Kidney capillary endothelial cell (primary cell): ENCODE measurements around the gene GINS3.
"Not testable (repeated sequence)": the region's sequence is repeated elsewhere in the genome, so short reads cannot be mapped to it uniquely, and the experiment has no call there.

Experiments used
- DNase-seq: peaks from one replicate; pipeline ENCODE4 v3.0.0-alpha.2; 2018; ENCODE audit warnings: low spot score

GINS3 gene

GRCh38 chr16:58389724-58390123 is 2.5 kb upstream of the GINS3 start:
- no peak for DNase-seq

DNA sequence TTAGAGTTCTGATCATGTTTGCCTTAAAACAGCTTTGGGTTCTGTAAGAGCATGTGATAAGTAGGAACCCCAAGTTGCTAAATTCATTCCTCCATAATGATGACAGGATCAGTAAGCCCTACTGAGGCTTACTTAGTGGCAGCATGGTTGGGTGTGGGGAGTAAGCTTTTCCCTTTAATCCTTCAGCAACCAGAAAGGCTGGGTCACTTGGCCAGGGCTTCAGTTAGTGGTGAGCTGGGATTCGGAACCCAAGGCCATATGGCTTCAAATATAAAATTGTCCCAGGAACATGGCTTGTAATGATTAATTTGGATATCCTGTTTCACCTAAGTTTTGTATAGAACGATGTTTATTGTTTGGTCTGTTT is 850 bp downstream of the GINS3 start:
- DNase-seq = no peak

DNA sequence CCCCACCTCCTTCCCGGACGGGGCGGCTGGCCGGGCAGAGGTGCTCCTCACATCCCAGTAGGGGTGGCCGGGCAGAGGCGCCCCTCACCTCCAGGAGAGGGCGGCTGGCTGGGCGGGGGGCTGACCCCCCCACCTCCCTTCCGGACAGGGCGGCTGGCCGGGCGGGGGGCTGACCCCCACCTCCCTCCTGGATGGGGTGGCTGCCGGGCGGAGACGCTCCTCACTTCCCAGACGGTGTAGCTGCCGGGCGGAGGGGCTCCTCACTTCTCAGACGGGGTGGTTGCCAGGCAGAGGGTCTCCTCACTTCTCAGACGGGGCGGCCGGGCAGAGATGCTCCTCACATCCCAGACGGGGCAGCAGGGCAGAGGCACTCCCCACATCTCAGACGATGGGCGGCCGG is 4.6 kb downstream of the GINS3 start:
- not testable (repeated sequence) for DNase-seq

DNA sequence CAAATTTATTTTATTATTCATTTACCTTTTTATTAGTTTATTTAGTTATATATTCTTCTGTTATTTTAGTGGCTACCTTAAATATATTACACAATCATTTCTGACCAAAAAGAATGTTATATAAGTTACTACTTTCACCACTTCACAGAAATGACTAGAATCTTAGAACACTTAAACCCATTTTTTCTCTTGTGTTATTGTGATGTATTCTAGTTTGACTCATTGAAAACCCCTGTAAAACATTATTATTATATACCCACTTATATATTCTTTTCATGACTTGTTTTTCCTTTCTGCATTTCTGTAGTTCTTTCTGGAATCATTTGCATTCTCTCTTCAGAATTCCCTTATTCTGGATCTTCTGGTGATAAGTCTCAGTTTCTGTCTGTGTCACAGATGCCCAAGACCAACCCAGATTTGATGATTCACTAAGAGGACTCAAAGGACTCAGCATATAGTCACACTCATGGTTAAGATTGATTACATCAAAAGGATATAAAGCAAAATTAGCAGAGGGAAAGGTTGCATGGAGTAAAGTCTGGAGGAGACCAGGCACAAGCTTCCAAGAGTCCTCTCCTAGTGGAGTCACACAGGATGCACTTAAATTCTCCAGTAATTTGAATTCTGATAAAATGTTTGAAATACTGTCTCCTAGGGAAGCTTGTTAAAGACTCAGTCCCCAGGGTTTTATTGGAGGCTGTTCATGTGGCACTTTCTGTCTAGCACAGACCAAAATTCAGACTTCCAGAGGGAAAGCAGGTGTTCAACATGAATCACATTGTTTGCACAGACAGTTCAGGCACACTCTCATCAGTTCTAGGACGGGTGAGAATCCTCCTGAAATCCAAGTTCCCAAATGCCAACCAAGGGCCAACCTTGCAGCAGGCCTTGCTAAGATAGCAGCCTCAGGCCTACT is 7.7 kb downstream of the GINS3 start:
- no peak for DNase-seq

- not testable (repeated sequence) for DNase-seq
These were observed 9.0 kb downstream of the GINS3 start for GRCh38 chr16:58401305-58401704.

GRCh38 chr16:58402796-58403195 is 10.5 kb downstream of the GINS3 start:
- no peak for DNase-seq

GRCh38 chr16:58409316-58409973 is 17.2 kb downstream of the GINS3 start:
- DNase-seq = peak; percentile 55

- no peak for DNase-seq
These were observed 19.1 kb downstream of the GINS3 start for GRCh38 chr16:58411336-58411735.

DNA sequence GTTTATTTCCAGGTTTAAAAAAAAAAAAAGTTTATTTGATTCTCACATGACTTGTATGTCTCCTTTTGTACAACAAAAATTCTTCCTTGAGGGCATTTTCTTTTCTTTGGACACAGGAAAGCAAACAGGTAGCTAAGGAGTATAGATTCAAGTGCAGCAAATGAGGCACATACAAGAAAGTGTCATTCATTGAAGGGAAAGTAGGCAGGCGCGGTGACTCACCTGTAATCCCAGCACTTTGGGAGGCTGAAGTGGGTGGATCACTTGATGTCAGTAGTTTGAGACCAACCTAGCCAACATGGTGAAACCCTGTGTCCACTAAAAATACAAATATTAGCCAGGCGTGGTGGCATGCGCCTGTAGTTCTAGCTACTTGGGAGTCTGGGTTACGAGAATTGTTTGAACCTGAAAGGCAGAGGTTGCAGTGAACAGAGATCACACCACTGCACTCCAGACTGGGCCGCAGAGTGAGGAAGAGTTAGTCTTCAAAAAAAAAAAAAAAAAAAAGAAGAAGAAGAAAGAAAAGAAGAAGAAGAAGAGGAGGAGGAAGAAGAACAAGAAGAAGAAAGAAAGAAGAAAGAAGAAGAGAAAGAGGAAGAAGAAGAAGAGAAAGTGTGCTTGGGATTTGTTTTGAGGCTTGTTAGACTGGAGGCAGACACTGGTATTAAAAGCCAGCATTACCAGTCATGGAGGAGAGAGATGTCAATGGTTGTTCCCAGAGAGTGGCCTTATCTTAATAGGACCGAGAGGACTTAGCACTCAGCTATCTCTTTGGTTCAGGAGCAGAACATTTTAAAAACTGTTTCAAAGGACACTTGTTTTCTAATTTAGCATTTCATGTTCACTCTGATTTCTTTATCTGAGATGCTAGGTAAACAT is 19.7 kb downstream of the GINS3 start:
- DNase-seq = no peak

DNA sequence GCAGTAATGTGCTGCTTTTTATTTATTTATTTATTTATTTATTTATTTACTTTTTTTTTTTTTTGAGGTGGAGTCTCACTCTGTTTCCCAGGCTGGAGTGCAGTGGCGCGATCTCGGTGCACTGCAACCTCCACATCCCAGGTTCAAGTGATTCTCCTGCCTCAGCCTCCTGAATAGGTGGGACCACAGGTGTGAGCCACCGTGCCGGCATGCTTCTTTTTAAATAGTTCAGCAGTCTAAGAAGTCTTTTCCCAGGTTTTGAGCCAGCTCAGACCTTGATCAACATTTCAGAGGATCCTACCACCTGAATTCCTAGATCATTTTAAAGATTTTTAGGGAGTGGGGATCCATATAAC is 20.3 kb downstream of the GINS3 start:
- not testable (repeated sequence) for DNase-seq

DNA sequence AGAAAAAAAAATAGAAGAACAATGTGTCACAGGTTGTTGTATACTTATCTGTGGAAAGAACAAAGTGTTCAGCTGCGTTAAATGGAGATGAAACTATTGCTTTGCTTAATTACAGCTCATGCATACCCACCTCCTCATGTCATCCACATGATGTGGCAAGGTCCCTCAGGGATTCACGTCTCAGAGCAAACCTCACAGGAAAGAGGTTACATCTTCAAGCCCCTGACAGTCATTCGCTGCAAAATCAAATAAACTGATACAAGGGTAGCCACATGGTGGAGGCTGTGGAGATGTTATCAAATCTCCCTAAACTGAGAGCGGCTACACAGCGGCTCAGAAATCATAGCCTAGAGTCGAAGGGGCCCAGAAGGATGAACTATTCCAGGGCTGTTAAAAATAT is 21.1 kb downstream of the GINS3 start:
- no peak for DNase-seq

- DNase-seq = no peak
These were observed 22.7 kb downstream of the GINS3 start for GRCh38 chr16:58415003-58415402.

DNA sequence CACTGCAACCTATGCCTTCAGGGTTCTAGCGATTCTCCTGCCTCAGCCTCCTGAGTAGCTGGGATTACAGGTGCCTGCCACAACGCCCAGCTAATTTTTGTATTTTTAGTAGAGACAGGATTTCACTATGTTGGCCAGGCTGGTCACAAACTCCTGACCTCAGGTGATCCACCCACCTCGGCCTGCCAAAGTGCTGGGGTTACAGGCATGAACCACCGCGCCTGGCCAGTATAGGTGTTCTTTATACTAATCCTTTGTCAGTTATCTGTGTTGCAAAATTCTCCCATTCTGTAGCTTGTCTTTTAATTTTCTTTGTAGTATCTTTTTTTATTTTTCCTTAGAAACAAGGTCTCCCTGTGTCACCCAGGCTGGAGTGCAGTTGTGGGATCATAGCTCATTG is 23.7 kb downstream of the GINS3 start:
- DNase-seq = not testable (repeated sequence)

- DNase-seq = no peak
These were observed 24.8 kb downstream of the GINS3 start for GRCh38 chr16:58417035-58417434.

DNA sequence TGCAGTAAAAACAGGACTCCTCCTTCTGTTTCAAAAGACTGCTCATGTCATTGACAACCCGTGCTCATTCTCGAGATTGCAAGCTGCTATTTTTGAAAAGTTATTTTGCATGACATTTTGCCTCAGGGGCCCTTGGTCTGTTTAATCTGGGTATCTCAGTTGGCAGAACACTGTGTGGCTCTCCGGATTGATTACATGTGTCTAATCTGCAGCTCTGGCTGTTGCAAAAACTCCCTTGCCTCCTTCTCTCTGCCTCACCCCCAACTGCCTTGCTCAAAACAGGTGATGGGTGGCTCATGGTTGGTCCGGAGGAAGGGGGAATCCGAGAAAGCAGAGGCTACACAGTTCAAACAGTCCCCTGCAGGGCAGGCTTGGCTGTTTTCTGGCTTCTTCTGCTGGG is 25.3 kb downstream of the GINS3 start:
- DNase-seq = no peak

DNA sequence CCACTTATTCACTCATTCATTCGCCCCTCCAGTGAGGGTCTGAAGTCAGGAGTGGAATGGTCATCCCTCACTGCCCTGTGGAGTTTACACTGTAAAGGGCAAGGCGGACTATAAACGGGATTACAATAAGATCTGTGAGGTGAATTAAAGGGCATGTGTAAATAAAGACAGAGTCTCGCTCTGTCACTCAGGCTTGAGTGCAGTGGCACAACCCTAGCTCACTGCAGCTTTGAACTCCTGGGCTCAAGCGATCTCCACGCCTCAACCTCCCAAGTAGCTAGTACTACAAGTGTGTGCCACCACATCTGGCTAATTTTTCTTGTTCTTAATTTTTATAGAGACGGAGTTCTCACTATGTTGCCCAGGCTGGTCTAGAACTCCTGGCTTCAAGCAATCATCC is 25.8 kb downstream of the GINS3 start:
- no peak for DNase-seq

DNA sequence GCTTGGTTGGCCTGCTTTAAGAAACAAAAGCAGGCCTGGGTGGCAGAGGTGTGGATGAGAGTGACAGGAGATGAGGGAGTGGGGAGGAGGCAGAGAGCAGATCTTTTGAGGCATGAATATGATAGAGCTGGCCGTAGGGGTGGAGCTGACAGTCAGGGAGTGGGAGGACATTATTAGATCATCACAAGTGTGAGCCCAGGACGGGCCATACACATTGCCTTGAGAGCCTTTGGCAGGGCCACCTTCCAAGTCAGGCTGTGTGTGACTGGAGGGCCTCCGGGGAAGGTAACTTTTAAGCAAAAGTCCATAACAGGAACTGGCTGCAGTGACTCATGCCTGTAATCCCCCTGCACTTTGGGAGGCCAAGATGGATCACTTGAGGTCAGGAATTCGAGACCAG is 26.3 kb downstream of the GINS3 start:
- DNase-seq = no peak

DNA sequence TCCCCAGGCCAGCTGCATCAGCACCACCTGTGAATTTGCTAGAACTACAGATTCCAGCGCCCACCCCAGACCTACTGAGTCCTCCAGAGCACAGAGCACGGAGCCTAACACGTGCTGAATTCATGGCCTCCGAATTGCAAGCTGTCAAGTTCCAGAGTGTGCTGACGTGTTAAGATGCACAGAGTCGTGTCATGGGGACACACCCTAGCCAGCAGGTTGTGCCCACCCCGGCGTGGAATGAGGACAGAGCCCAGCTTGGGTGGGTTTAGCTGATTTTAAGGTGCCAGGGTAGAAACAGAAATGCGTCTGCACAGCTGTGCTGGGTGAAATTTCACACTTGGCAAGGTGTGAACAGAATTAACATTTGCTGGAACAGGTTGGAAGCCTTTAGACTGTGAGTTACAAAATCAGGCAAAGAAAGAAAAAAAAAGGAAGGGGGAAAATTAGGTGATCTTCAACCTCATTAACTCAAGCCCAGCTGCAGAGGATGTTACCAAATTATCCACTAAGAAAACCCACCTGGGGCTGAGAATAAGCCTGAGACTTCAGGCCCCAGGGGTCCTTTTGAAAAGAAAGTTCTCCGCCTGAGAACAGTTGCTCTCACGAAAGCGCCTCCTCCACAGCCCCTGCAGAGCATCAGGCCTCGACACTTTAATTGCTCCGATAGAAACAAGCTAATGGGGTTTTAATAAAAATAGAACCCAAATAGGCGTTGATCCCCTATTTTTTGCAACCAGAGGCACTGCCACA is 27.1 kb downstream of the GINS3 start:
- DNase-seq = no peak

DNA sequence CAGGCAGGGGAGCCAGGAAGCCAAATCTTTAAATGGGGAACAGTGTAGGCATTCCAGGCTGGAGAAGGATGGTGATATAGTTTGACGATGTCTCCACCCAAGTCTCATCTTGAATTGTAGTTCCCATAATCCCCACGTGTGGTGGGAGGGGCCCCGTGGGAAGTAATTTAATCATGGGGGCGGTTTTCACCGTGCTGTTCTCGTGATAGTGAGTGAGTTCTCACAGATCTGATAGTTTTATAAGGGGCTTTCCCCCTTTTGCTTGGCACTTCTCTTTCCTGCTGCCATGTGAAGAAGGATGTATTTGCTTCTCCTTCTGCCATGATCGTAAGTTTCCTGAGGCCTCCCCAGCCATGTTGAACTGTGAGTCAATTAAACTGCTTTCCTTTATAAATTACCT is 28.8 kb downstream of the GINS3 start:
- DNase-seq = no peak

DNA sequence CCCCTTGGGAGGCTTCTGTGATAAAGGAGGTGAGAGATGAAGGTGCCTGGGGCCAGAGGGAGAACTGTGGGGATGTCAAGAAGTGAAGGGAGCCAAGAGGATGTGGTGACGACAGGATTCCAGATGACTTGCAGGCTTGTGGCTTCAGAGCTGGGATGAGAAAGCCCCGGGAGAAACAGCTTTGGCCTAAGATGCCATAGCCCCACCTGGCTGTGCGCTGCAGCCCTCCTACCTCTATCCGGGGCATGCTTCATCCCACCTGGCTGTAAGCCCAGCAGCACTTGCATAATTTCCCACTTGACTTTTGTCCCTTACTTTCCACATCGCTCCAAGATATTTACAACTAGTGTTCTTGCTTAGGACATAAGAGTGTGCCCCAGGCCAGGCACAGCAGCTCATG is 29.3 kb downstream of the GINS3 start:
- DNase-seq = no peak

GRCh38 chr16:58422809-58423208 is 30.5 kb downstream of the GINS3 start:
- DNase-seq = no peak

DNA sequence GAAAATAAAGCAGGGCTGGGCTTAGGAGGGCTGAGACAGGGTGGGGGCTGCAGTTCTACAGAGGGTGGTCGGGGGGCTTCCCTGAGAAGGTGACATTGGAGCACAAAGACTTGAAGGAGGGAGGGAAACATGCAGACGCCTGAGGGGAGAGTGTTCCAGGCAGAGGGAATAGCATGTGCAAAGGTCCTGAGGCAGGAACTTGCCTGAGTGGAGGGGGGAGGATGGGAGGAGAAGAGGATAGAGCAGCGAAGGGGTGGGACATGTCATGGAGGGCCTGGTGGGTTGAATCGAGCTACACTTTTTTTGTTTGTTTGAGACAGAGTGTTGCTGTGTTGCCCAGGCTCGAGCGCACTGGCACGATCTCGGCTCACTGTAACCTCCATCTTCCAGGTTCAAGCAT is 33.0 kb downstream of the GINS3 start:
- DNase-seq = no peak
